ENCODE results near the gene DSEL. TPM values are rescaled to one million over a fixed set of nuclear protein-coding genes. Genes with fewer than 3 reads are reported as not detected.

The DSEL gene
- total RNA-seq = 1 to 10 TPM; 4.2 to 5.9 TPM

GRCh38 chr18:67516539-67517443 is at the start of gene DSEL:
Gene DSEL (minus strand): TSS chr18:67516720. CDS start chr18:67514608, 2,112 bp downstream.
- Histone ChIP-seq H3K27ac (peak within 1 kb of the TSS; percentile 50 to 87 (median 86)), H3K27me3 (no peaks in the 10 kb centered on the region), H3K4me3 (peak within 1 kb of the TSS; percentile 43 to 56), H3K9me3 (no peaks in the 10 kb centered on the region), H3K4me1 (peaks cover 6% of the 10 kb centered on the region), H3K36me3 (replicated peaks in 1 of 2; ENCODE audit: insufficient read depth in 1 of 2, low read depth in 2 of 2) (no peaks in the 10 kb centered on the region)
- ATAC-seq (peak; percentile 96), DNase-seq (peak; percentile 96 to 99 (median 98))
- TF ChIP-seq POLR2A (IDR thresholded peaks at IDR 0.05) (peak; percentile 56 to 70 (median 64)), CTCF (IDR thresholded peaks at IDR 0.05) (no peak)
- intact Hi-C loops (cut with DNase I) = no loop called here
- 0 to 4% methylated on average over 23 to 49 of the region's 79 CpGs for WGBS, 2 donors

DNA sequence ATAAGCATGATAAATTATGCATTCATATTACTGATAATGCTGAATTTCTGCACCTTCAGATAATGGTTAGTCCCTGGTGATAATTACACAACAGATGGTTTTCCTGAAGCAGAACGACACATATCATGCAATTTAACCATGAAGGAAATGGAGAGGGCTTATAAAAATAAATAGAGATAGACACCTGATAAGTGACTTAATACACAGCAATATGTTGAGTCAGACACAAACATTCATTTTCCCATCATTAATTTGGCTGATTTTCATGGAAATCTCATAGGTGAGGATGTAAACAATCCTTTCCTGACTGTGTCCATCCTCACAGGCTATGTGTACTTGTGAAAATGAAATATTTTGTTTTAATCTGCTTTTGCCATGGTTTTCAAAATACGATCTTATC is 36.9 kb upstream of the DSEL start:
- Histone ChIP-seq H3K27me3 (no peaks in the 10 kb centered on the region), H3K27ac (no peak overlapping the region), H3K4me1 (no peaks in the 10 kb centered on the region), H3K4me3 (no peak overlapping the region), H3K9me3 (no peaks in the 10 kb centered on the region), H3K36me3 (replicated peaks in 1 of 2; ENCODE audit: insufficient read depth in 1 of 2, low read depth in 2 of 2) (no peaks in the 10 kb centered on the region)
- 39 to 59% methylated on average over 2 of the region's 2 CpGs for WGBS, 2 donors
- intact Hi-C loops (cut with DNase I) = no loop called here
- ATAC-seq (no peak), DNase-seq (no peak)
- TF ChIP-seq CTCF (IDR thresholded peaks at IDR 0.05) (no peak), POLR2A (IDR thresholded peaks at IDR 0.05) (no peak)

DNA sequence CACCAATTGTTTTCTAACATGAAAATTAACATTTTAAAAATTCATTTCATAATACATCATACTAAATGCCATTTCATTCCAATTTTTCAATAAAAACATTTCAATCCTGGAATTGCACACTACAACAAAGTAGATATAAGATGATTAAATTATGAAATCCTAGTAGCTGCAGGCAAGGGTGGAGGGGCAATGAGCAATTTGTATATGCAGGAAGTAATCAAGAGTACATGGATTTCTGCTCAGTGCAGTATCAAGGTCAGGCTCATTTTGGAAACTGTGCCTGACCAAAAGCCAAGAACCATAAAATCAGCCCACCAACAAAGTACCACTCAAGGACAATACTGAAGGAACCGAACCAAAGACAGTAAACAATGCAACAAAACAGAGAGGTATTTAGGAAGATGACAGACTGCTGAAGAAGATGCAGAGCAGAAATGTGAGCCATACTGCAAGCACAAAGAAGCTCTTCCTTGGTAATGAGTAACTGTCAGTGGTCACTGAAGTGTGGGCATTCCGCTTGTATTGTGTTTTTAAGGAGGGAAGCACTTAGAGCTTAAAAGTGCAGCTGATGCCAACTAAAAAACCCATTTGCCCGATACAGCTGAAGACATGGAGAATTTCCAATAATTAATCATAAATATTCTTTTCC is 34.5 kb upstream of the DSEL start:
- Histone ChIP-seq H3K27ac (no peak overlapping the region), H3K9me3 (no peaks in the 10 kb centered on the region), H3K27me3 (no peaks in the 10 kb centered on the region), H3K4me1 (no peaks in the 10 kb centered on the region), H3K36me3 (replicated peaks in 1 of 2; ENCODE audit: insufficient read depth in 1 of 2, low read depth in 2 of 2) (no peaks in the 10 kb centered on the region), H3K4me3 (no peak overlapping the region)
- intact Hi-C loops (cut with DNase I) = no loop called here
- DNase-seq = no peak
- 41 to 57% methylated on average over 3 of the region's 3 CpGs for WGBS, 2 donors
- no peak for ATAC-seq
- TF ChIP-seq CTCF (IDR thresholded peaks at IDR 0.05) (no peak), POLR2A (IDR thresholded peaks at IDR 0.05) (no peak)

DNA sequence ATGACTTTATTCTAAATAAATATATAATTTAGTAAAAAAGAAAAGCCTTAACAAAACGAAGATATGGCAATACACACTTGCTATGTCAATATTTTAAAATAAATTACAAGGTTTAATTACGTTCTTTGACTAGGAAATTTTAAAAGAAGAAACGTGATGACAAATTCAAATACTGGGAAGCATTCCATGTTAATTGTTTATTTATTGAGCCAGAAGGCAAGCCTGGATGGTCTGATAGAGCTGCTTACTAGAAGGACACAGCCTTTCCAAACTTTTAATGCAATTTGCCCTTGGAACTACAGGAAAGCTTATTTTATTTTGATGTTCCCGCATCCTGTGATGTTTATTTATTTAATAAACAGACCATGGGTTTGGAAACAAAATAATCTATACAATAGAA is 33.4 kb upstream of the DSEL start:
- no peak for DNase-seq
- Histone ChIP-seq H3K9me3 (no peaks in the 10 kb centered on the region), H3K27ac (no peak overlapping the region), H3K27me3 (no peaks in the 10 kb centered on the region), H3K4me1 (no peaks in the 10 kb centered on the region), H3K36me3 (replicated peaks in 1 of 2; ENCODE audit: insufficient read depth in 1 of 2, low read depth in 2 of 2) (no peaks in the 10 kb centered on the region), H3K4me3 (no peak overlapping the region)
- ATAC-seq = no peak
- 14 to 20% methylated on average over 4 of the region's 4 CpGs for WGBS, 2 donors
- TF ChIP-seq CTCF (IDR thresholded peaks at IDR 0.05) (no peak), POLR2A (IDR thresholded peaks at IDR 0.05) (no peak)
- intact Hi-C loops (cut with DNase I) = no loop called here
